Mesenchymal stem cell (in vitro differentiated cells and primary cell): ENCODE data around the gene ATP6V1G1.
"Not testable (repeated sequence)": the region's sequence is repeated elsewhere in the genome, so short reads cannot be mapped to it uniquely, and the experiment has no call there.

Experiments
- DNase-seq: peaks from one replicate; pipeline ENCODE4 v3.0.0-alpha.2; 2013
- H2AFZ ChIP-seq: one replicate; pipeline ENCODE4 v1.6.1; 2013; ENCODE audit warnings: low read depth, mild to moderate bottlenecking, control low read depth, inconsistent platforms, low read length, moderate library complexity
- H2AK5ac ChIP-seq: 2 replicates; pipeline ENCODE4 v1.6.1; 2013; ENCODE audit warnings: low read length, moderate library complexity, mild to moderate bottlenecking, inconsistent platforms; ENCODE audit not compliant: severe bottlenecking
- H2BK120ac ChIP-seq: one replicate; pipeline ENCODE4 v1.6.1; 2013; ENCODE audit warnings: low read depth, mild to moderate bottlenecking, inconsistent platforms, low read length, moderate library complexity
- H2BK12ac ChIP-seq, 2 experiments: one replicate each; pipeline ENCODE4 v1.6.1; 2013; ENCODE audit warnings: inconsistent platforms in 2 of 2, low read length in 2 of 2, mild to moderate bottlenecking in 2 of 2, moderate library complexity in 2 of 2, control low read depth in 1 of 2
- H2BK15ac ChIP-seq: one replicate; pipeline ENCODE4 v1.6.1; 2013; ENCODE audit warnings: mild to moderate bottlenecking, low read depth, inconsistent platforms; ENCODE audit not compliant: poor library complexity, severe bottlenecking
- H2BK5ac ChIP-seq: 2 replicates; pipeline ENCODE4 v1.6.1; 2013; ENCODE audit warnings: low read depth, mild to moderate bottlenecking, low read length, control low read depth, inconsistent platforms; ENCODE audit not compliant: poor library complexity, severe bottlenecking
- H3K14ac ChIP-seq, 2 experiments: one replicate each; pipeline ENCODE4 v1.6.1; 2013; ENCODE audit warnings: inconsistent platforms in 2 of 2, low read length in 2 of 2, control low read depth in 1 of 2, mild to moderate bottlenecking in 1 of 2, moderate library complexity in 1 of 2
- H3K18ac ChIP-seq, 2 experiments: one replicate each; pipeline ENCODE4 v1.6.1; 2013; ENCODE audit warnings: inconsistent platforms in 2 of 2, low read length in 2 of 2, control low read depth in 1 of 2, low read depth in 1 of 2, mild to moderate bottlenecking in 1 of 2
- H3K23ac ChIP-seq, 2 experiments: one replicate each; pipeline ENCODE4 v1.6.1; 2013; ENCODE audit warnings: inconsistent platforms in 2 of 2, low read length in 2 of 2, mild to moderate bottlenecking in 2 of 2, moderate library complexity in 2 of 2, control low read depth in 1 of 2
- H3K27ac ChIP-seq: 2 replicates; pipeline ENCODE4 v1.5.1; 2013; ENCODE audit warnings: mild to moderate bottlenecking, moderate library complexity, low read length, control low read depth, inconsistent platforms; ENCODE audit not compliant: poor library complexity, severe bottlenecking
- H3K27me3 ChIP-seq, 2 experiments: 2 replicates each; pipeline versions ENCODE4 v1.6.1 to v1.7.0; 2013; ENCODE audit warnings: low read length in 2 of 2, mild to moderate bottlenecking in 2 of 2, moderate library complexity in 2 of 2, control low read depth in 1 of 2, inconsistent platforms in 1 of 2; ENCODE audit not compliant: control insufficient read depth in 1 of 2, insufficient read depth in 1 of 2
- H3K36me3 ChIP-seq, 2 experiments: 2 replicates each; pipeline versions ENCODE4 v1.6.1 to v1.7.0; 2013; ENCODE audit warnings: low read length in 2 of 2, control low read depth in 1 of 2, inconsistent platforms in 1 of 2, low read depth in 1 of 2, mild to moderate bottlenecking in 1 of 2; ENCODE audit not compliant: insufficient read depth in 2 of 2, control insufficient read depth in 1 of 2
- H3K4ac ChIP-seq, 2 experiments: one replicate each; pipeline ENCODE4 v1.6.1; 2013; ENCODE audit warnings: inconsistent platforms in 2 of 2, low read length in 2 of 2, mild to moderate bottlenecking in 2 of 2, moderate library complexity in 2 of 2, control low read depth in 1 of 2, low read depth in 1 of 2
- H3K4me1 ChIP-seq: 2 replicates; pipeline ENCODE4 v1.6.1; 2013; ENCODE audit warnings: low read depth, low read length, control low read depth; ENCODE audit not compliant: control insufficient read depth, insufficient read depth
- H3K4me2 ChIP-seq: 2 replicates; pipeline ENCODE4 v1.6.1; 2013; ENCODE audit warnings: low read length, mild to moderate bottlenecking, inconsistent platforms; ENCODE audit not compliant: poor library complexity, severe bottlenecking
- H3K4me3 ChIP-seq, 2 experiments: 2 replicates each; pipeline versions ENCODE4 v1.5.1 to v1.7.0; 2013; ENCODE audit warnings: low read length in 2 of 2, mild to moderate bottlenecking in 2 of 2, control low read depth in 1 of 2, low read depth in 1 of 2; ENCODE audit not compliant: insufficient read depth in 1 of 2
- H3K79me1 ChIP-seq: replicated peaks from 2 replicates; pipeline ENCODE4 v1.6.1; 2013; ENCODE audit warnings: mild to moderate bottlenecking, control low read depth, low read length, inconsistent platforms; ENCODE audit not compliant: poor library complexity, severe bottlenecking
- H3K9ac ChIP-seq: 2 replicates; pipeline ENCODE4 v1.7.0; 2013; ENCODE audit warnings: mild to moderate bottlenecking, low read length, moderate library complexity
- H3K9me3 ChIP-seq: 2 replicates; pipeline ENCODE4 v1.7.0; 2013; ENCODE audit warnings: mild to moderate bottlenecking, low read length; ENCODE audit not compliant: control insufficient read depth
- H4K8ac ChIP-seq: one replicate; pipeline ENCODE4 v1.6.1; 2013; ENCODE audit warnings: inconsistent platforms, mild to moderate bottlenecking, low read length, moderate library complexity
- H4K91ac ChIP-seq: one replicate; pipeline ENCODE4 v1.6.1; 2013; ENCODE audit warnings: mild to moderate bottlenecking, low read length, inconsistent platforms
- WGBS: methylation state at CpG from one replicate; pipeline ENCODE4 v1.1.7; 2013; ENCODE audit warnings: mixed read lengths; 5-methylcytosine and 5-hydroxymethylcytosine counted together

Gene ATP6V1G1

GRCh38 chr9:114571391-114571790 is 16.2 kb upstream of the ATP6V1G1 start:
- Histone ChIP-seq H2AK5ac (no peak overlapping the region), H2BK12ac (no peak overlapping the region), H2BK5ac (no peak overlapping the region), H2AFZ (no peak overlapping the region), H3K36me3 (no peaks in the 10 kb centered on the region), H3K23ac (no peak overlapping the region), H3K4me1 (peaks cover 1% of the 10 kb centered on the region), H3K9me3 (no peaks in the 10 kb centered on the region), H3K79me1 (no peaks in the 10 kb centered on the region), H3K4me2 (no peak overlapping the region), H3K4me3 (no peak overlapping the region), H3K27ac (no peak overlapping the region), H4K8ac (no peak overlapping the region), H3K9ac (no peak overlapping the region), H3K18ac (no peak overlapping the region), H4K91ac (no peak overlapping the region), H3K14ac (no peak overlapping the region), H2BK15ac (no peak overlapping the region), H3K27me3 (no peaks in the 10 kb centered on the region), H2BK120ac (no peak overlapping the region), H3K4ac (no peak overlapping the region)
- WGBS: 79% methylated on average over 3 of the region's 3 CpGs
- no peak for DNase-seq

DNA sequence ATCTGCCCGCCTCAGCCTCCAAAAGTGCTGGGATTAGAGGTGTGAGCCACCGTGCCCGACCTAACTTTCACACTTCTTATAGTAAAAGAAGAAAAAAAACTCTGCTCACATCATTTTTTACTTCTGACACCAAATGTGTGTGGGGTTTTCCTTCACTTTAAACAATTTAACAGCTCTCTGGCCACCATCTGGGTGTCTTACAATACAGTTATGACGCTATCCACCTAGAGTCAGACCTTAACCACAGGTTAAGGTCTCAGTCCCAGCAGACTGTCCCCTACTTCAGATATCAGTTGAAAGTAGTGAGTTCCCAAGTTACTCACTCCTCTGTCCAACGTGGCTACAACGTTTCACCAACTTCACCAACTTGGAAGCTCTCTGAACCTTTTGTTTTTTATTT is 15.4 kb upstream of the ATP6V1G1 start:
- Histone ChIP-seq H3K4me1 (peaks cover 6% of the 10 kb centered on the region), H3K4me2 (no peak overlapping the region), H3K9me3 (no peaks in the 10 kb centered on the region), H3K4ac (no peak overlapping the region), H4K8ac (no peak overlapping the region), H3K14ac (no peak overlapping the region), H3K9ac (no peak overlapping the region), H2AK5ac (no peak overlapping the region), H3K36me3 (no peaks in the 10 kb centered on the region), H4K91ac (no peak overlapping the region), H3K4me3 (no peak overlapping the region), H2BK15ac (no peak overlapping the region), H3K79me1 (no peaks in the 10 kb centered on the region), H3K27ac (no peak overlapping the region), H3K18ac (no peak overlapping the region), H3K23ac (no peak overlapping the region), H2AFZ (no peak overlapping the region), H2BK120ac (no peak overlapping the region), H3K27me3 (no peaks in the 10 kb centered on the region), H2BK5ac (no peak overlapping the region), H2BK12ac (no peak overlapping the region)
- 69% methylated on average over 3 of the region's 6 CpGs for WGBS
- no peak for DNase-seq

- no peak overlapping the region for H3K27ac ChIP-seq
- no peak overlapping the region for H3K18ac ChIP-seq
- WGBS: 64% methylated on average over 1 of the region's 1 CpG
- H3K9me3 ChIP-seq: no peaks in the 10 kb centered on the region
- no peak overlapping the region for H2BK12ac ChIP-seq
- no peak overlapping the region for H3K4ac ChIP-seq
- H4K8ac ChIP-seq: no peak overlapping the region
- no peaks in the 10 kb centered on the region for H3K36me3 ChIP-seq
- H2BK5ac ChIP-seq: no peak overlapping the region
- H3K9ac ChIP-seq: no peak overlapping the region
- no peak overlapping the region for H3K23ac ChIP-seq
- no peak overlapping the region for H2BK120ac ChIP-seq
- no peak overlapping the region for H2AK5ac ChIP-seq
- H3K14ac ChIP-seq: no peak overlapping the region
- no peaks in the 10 kb centered on the region for H3K79me1 ChIP-seq
- no peaks in the 10 kb centered on the region for H3K27me3 ChIP-seq
- H3K4me3 ChIP-seq: no peak overlapping the region
- no peak overlapping the region for H4K91ac ChIP-seq
- no peak overlapping the region for H3K4me2 ChIP-seq
- H2AFZ ChIP-seq: no peak overlapping the region
- H3K4me1 ChIP-seq: peaks cover 6% of the 10 kb centered on the region
- peak; percentile 41 for DNase-seq
- H2BK15ac ChIP-seq: no peak overlapping the region
Measured at GRCh38 chr9:114574438-114574837, 13.1 kb upstream of the ATP6V1G1 start.

GRCh38 chr9:114576779-114577178 is 10.8 kb upstream of the ATP6V1G1 start:
- H3K27me3 ChIP-seq, H3K27ac ChIP-seq, DNase-seq, H3K23ac ChIP-seq, H3K36me3 ChIP-seq, H3K4me2 ChIP-seq, H2BK15ac ChIP-seq, H4K8ac ChIP-seq, H3K4me1 ChIP-seq, H3K9ac ChIP-seq, H3K4me3 ChIP-seq, H2AK5ac ChIP-seq, H4K91ac ChIP-seq, H3K4ac ChIP-seq, H3K14ac ChIP-seq, H2BK5ac ChIP-seq, H2AFZ ChIP-seq, H2BK120ac ChIP-seq, H3K79me1 ChIP-seq, H3K18ac ChIP-seq, H3K9me3 ChIP-seq, H2BK12ac ChIP-seq: not testable (repeated sequence)
- WGBS: 90% methylated on average over 5 of the region's 5 CpGs
